GM21723 (cell line): Measurements from ENCODE around the gene PCSK4.

ENCODE experiments used
- ATAC-seq: cut with Tn5 transposase; IDR thresholded peaks from one replicate; pipeline ENCODE4 v1.9.1; 2021; ENCODE audit warnings: mild to moderate bottlenecking, moderate library complexity; ENCODE audit not compliant: unreplicated experiment

PCSK4 gene

GRCh38 chr19:1472231-1473084, 17.7 kb downstream of the PCSK4 start:
- ATAC-seq, result no peak

GRCh38 chr19:1471515-1472160, 18.5 kb downstream of the PCSK4 start:
- no peak for ATAC-seq

GRCh38 chr19:1471010-1471514, 19.1 kb downstream of the PCSK4 start:
- no peak for ATAC-seq

GRCh38 chr19:1470305-1471009, 19.7 kb downstream of the PCSK4 start:
- ATAC-seq, result no peak

GRCh38 chr19:1470055-1470304, 20.2 kb downstream of the PCSK4 start:
- ATAC-seq, result no peak

- no peak for ATAC-seq
Observed at GRCh38 chr19:1469255-1470054, 20.7 kb downstream of the PCSK4 start.

- ATAC-seq, result no peak
Observed at GRCh38 chr19:1468821-1469254, 21.3 kb downstream of the PCSK4 start.

- ATAC-seq, result no peak
Observed at GRCh38 chr19:1468274-1468820, 21.8 kb downstream of the PCSK4 start.

- no peak for ATAC-seq
Observed at GRCh38 chr19:1467490-1468273, 22.5 kb downstream of the PCSK4 start.

GRCh38 chr19:1467215-1467489, 23.0 kb downstream of the PCSK4 start:
- no peak for ATAC-seq

- ATAC-seq, result no peak
Observed at GRCh38 chr19:1466461-1467214, 23.5 kb downstream of the PCSK4 start.

- no peak for ATAC-seq
Observed at GRCh38 chr19:1466018-1466460, 24.1 kb downstream of the PCSK4 start.

GRCh38 chr19:1465191-1466016, 24.7 kb downstream of the PCSK4 start:
- no peak for ATAC-seq

GRCh38 chr19:1461862-1462261, 28.3 kb downstream of the PCSK4 start:
- no peak for ATAC-seq

- no peak for ATAC-seq
Observed at GRCh38 chr19:1460033-1460995, 29.8 kb downstream of the PCSK4 start.

GRCh38 chr19:1459479-1459878, 30.7 kb downstream of the PCSK4 start:
- no peak for ATAC-seq

GRCh38 chr19:1457892-1458291, 32.3 kb downstream of the PCSK4 start:
- no peak for ATAC-seq
